Muscle of leg (tissue), 11 donors: Measurements from ENCODE around the gene SMAD1. TPM values are rescaled to one million over a fixed set of nuclear protein-coding genes. Genes with fewer than 3 reads are reported as not detected.
"Not testable (repeated sequence)": the region's sequence is repeated elsewhere in the genome, so short reads cannot be mapped to it uniquely, and the experiment has no call there.

ENCODE experiments used
- DNase-seq: peaks from one replicate; pipeline ENCODE4 v3.0.0; 2013
- H3K27ac ChIP-seq: one replicate; pipeline ENCODE4 v1.5.1; 2013; ENCODE audit warnings: mild to moderate bottlenecking, low read length, control low read depth
- H3K27me3 ChIP-seq: one replicate; pipeline ENCODE4 v1.6.1; 2013; ENCODE audit warnings: low read length; ENCODE audit not compliant: control insufficient read depth, insufficient read depth
- H3K36me3 ChIP-seq: one replicate; pipeline ENCODE4 v1.6.1; 2013; ENCODE audit warnings: low read length; ENCODE audit not compliant: control insufficient read depth, insufficient read depth
- H3K4me1 ChIP-seq: one replicate; pipeline ENCODE4 v1.6.1; 2013; ENCODE audit warnings: low read length; ENCODE audit not compliant: control insufficient read depth, insufficient read depth
- H3K4me3 ChIP-seq: one replicate; pipeline ENCODE4 v1.5.1; 2013; ENCODE audit warnings: low read length, control low read depth
- H3K9me3 ChIP-seq: replicated peaks from 2 replicates; pipeline ENCODE4 v1.6.1; 2013; ENCODE audit warnings: low read depth, low read length; ENCODE audit not compliant: control insufficient read depth
- WGBS: methylation state at CpG from one replicate; pipeline ENCODE4 v1.1.5; 2013; ENCODE audit warnings: missing lambda C conversion rate; ENCODE audit not compliant: insufficient coverage; 5-methylcytosine and 5-hydroxymethylcytosine counted together
- polyA plus RNA-seq, 8 donors: library from polyadenylated mRNA; unstranded; fragments of 120-200 nt; gene quantifications; one replicate each; pipeline versions ENCODE4 v1.2.1 to v1.2.3, GENCODE V29; 2013; ENCODE audit warnings: inconsistent platforms in 1 of 8, low replicate concordance in 1 of 8; ENCODE audit not compliant: insufficient read length in 8 of 8, insufficient read depth in 1 of 8
- total RNA-seq: library from RNA; stranded (reverse); fragments of 120-200 nt; gene quantifications from one replicate; pipeline ENCODE4 v1.2.4, GENCODE V29; 2013

The SMAD1 gene
- total and polyA plus RNA-seq, 9 donors = 49.2 to 74.9 (median 62.8) TPM

DNA sequence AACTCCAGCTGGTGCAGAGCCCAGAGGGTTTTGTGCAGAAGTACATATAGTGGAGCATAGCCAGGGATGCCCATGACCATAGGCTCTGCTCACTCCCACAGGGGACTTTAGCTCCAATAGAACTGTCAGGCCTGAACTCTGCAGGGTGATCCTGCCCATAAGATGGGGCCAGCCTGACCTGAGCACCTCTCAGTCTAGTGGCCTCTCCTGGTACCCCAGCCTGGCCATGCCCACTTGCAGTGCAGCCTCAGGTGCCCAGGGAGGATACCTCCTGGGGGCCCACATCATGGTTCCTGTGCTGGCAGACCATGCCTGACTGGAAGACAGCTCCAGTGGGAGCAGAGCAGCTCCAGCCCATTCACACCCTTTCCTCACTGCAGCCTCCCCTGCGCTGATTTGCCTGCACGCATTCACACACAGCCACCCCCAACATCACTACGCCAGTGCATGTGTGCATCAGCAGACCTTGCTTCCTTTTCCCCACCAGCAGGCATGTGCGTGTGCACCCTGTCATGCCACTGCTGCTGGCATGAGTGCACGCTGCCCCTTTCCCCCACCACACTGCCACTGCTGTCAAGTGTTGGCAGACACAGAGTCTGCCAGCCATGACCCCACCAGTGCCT lies 84.5 kb downstream of the SMAD1 start:
- H3K4me1 ChIP-seq = no peaks in the 10 kb centered on the region
- peaks cover 6% of the 10 kb centered on the region for H3K36me3 ChIP-seq
- no peak overlapping the region for H3K4me3 ChIP-seq
- peaks cover 10% of the 10 kb centered on the region for H3K9me3 ChIP-seq
- no peaks in the 10 kb centered on the region for H3K27me3 ChIP-seq
- no peak for DNase-seq
- no peak overlapping the region for H3K27ac ChIP-seq
- whole genome bisulfite sequencing = 94% methylated on average over 5 of the region's 5 CpGs

DNA sequence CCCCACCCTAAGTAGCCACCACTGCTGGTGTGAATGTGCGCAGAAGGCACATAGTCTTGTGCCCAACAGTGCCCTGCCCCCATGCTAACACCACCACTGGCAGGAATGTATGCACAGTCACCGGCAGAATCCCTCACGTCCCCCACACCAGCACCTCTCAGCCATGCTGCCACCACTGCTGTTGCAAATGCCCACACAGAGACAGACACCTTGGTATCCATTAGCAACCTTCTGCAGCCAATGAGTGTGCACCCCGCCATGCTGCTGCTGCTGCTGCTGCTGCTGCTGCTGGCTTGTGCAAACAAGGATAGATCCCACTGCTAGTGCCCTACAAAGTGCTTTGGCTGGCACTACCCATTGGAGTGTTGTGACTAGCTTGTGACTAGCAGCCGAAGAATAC lies 85.1 kb downstream of the SMAD1 start:
- Histone ChIP-seq H3K27ac (no peak overlapping the region), H3K4me3 (no peak overlapping the region), H3K36me3 (peaks cover 1% of the 10 kb centered on the region), H3K4me1 (no peaks in the 10 kb centered on the region), H3K9me3 (peaks cover 10% of the 10 kb centered on the region), H3K27me3 (no peaks in the 10 kb centered on the region)
- WGBS = 88% methylated on average over 5 of the region's 5 CpGs
- no peak for DNase-seq

DNA sequence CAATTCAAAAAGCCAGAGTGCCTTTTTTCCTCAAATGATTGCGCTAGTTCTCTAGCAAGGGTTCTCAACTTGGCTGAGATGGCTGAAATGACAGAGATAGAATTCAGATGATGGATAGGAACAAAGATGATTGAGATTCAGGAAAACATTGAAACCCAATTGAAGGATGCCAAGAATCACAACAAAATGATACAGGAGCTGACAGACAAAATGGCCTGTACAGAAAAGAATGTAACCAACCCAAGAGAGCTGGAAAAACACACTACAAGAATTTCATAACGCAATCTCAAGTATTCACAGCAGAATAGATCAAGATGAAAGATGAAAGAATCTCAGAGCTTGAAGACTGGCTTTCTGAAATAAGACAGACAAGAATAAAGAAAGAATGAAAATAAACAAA lies 85.9 kb downstream of the SMAD1 start:
- Histone ChIP-seq H3K27ac (no peak overlapping the region), H3K9me3 (peaks cover 12% of the 10 kb centered on the region), H3K27me3 (no peaks in the 10 kb centered on the region), H3K4me1 (no peaks in the 10 kb centered on the region), H3K36me3 (no peaks in the 10 kb centered on the region), H3K4me3 (no peak overlapping the region)
- no peak for DNase-seq
- WGBS = no CpG with 5 or more reads among the region's 2 CpGs

DNA sequence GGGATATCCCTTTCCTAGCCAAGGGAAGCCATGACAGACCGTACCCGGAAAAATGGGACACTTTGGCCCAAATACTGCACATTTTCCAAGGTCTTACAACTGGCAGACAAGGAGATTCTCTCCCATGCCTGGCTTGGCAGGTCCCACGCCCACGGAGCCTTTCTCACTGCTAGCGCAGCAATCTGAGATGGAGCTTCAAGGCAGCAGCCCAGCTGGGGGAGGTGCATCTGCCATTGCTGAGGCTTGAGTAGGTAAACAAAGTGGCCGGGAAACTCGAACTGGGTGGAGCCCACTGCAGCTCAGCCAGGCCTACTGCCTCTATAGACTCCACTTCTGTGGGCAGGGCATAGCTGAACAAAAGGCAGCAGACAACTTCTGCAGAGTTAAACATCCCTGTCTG lies 92.9 kb downstream of the SMAD1 start:
- not testable (repeated sequence) for H3K4me3 ChIP-seq, H3K9me3 ChIP-seq, H3K36me3 ChIP-seq, H3K27ac ChIP-seq, DNase-seq, H3K4me1 ChIP-seq, H3K27me3 ChIP-seq
- WGBS = 95% methylated on average over 5 of the region's 7 CpGs

DNA sequence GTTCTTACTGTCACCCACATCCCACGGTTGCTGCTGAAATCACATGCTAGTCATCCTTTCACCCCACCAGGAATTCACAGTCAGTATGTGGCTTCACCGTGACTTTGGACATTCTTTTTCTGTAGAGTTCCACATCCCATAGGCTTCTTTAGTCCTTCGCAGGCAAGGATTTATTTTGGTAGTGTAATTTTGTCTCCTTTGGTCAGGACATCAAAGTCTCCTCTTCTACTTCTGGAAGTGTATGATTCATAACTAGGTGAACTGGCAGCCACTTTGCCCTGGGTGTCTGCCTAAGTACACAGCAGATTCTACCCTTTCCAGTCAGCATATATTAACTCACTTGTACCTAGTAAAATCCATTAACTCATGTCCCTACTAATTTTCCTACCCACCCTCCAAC lies 99.3 kb downstream of the SMAD1 start:
- no peak for DNase-seq
- no peaks in the 10 kb centered on the region for H3K4me1 ChIP-seq
- no peaks in the 10 kb centered on the region for H3K9me3 ChIP-seq
- no peak overlapping the region for H3K4me3 ChIP-seq
- no peak overlapping the region for H3K27ac ChIP-seq
- WGBS = no CpG with 5 or more reads among the region's 3 CpGs
- no peaks in the 10 kb centered on the region for H3K36me3 ChIP-seq
- no peaks in the 10 kb centered on the region for H3K27me3 ChIP-seq

DNA sequence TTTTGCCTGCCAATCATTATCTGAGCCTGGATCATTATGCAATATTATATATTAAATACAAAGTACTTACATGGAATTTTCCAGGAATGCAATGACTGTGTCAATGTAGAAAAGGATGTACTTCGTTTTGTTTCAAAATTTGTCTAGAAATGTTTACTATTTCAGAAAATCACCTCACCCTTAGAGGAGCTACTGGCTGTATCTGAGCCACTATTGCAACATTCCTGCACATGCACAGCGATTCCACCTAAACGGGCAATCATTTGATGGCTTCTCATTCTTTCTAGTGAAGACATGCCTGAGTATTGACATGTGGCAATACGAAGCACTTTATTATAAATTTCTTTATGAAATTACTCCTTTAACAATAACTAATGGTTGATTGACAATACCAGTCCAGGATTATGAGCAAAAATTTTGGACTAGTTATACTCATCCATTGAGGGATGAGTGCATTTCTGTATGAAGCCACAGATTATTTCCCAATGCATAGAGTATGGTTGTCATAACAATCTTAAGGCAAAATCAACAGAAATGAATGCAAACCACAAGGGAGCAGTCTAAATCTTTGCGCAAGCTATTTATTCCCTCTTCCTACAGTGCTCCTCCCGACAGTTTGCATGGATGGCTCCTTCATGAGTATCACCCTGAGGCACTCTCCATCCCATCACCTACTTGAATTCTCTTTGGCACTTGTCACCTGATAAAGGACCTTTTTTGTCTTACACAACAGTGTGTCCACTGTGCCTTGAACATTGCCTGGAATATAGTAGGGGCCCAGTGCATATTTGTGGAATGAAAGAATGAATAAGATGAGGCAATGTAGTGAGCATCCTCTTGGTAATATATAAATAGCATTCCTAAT lies 101.8 kb downstream of the SMAD1 start:
- Histone ChIP-seq H3K27me3 (no peaks in the 10 kb centered on the region), H3K9me3 (no peaks in the 10 kb centered on the region), H3K4me1 (no peaks in the 10 kb centered on the region), H3K4me3 (no peak overlapping the region), H3K27ac (no peak overlapping the region), H3K36me3 (no peaks in the 10 kb centered on the region)
- no peak for DNase-seq
- 80% methylated on average over 2 of the region's 6 CpGs for WGBS

DNA sequence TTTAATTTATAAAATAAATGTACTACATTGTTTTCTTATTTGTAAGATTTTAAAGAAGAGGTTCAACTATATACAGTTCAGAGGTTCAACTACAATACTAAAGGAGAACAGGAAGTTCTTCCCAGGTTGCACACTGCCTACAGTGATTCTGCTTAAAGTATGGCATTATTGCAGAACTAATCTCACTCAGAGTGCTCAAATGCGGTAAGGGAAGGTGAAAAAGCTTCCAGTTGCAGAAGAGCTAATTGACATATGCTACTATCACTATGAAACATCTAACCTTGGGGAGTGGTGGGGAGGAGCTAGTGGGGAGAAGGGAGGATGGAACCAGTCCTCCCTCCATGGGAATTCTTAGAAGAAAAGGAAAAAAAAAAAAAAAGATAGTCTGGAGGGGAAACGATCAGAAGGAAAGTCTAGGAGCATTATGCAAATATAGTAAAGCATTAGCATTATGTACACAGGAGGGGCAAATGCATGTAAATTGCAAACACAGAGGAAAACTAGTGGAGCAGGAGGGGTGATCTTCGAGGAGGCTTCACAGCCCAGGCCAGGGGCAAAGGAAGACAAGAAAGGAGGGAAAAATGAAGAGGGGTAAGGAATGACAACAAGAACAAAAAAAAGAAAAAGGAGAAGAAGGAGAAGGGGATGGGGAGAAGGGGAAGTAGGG lies 105.6 kb downstream of the SMAD1 start:
- Histone ChIP-seq H3K4me3 (no peak overlapping the region), H3K27ac (no peak overlapping the region), H3K36me3 (no peaks in the 10 kb centered on the region), H3K9me3 (no peaks in the 10 kb centered on the region), H3K27me3 (no peaks in the 10 kb centered on the region), H3K4me1 (no peaks in the 10 kb centered on the region)
- 48% methylated on average over 2 of the region's 3 CpGs for WGBS
- DNase-seq = no peak

DNA sequence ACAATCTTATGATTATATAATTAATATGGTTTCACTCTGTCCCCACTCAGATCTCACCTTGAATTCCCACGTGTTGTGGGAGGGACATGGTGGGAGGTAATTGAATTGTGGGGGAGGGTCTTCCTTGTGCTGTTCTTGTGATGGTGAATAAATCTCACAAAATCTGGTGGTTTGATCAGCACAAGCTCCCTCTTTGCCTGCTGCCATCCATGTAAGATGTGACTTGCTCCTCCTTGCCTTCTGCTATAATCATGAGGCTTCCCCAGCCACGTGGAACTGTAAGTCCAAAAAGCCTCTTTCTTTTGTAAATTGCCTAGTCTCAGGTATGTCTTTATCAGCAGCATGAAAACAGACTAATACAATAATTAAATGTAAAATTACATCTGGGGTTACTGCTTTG lies 107.7 kb downstream of the SMAD1 start:
- not testable (repeated sequence) for H3K4me1 ChIP-seq, H3K4me3 ChIP-seq, H3K36me3 ChIP-seq, DNase-seq, H3K27ac ChIP-seq, H3K9me3 ChIP-seq, H3K27me3 ChIP-seq
- WGBS = no CpG with 5 or more reads among the region's 2 CpGs

DNA sequence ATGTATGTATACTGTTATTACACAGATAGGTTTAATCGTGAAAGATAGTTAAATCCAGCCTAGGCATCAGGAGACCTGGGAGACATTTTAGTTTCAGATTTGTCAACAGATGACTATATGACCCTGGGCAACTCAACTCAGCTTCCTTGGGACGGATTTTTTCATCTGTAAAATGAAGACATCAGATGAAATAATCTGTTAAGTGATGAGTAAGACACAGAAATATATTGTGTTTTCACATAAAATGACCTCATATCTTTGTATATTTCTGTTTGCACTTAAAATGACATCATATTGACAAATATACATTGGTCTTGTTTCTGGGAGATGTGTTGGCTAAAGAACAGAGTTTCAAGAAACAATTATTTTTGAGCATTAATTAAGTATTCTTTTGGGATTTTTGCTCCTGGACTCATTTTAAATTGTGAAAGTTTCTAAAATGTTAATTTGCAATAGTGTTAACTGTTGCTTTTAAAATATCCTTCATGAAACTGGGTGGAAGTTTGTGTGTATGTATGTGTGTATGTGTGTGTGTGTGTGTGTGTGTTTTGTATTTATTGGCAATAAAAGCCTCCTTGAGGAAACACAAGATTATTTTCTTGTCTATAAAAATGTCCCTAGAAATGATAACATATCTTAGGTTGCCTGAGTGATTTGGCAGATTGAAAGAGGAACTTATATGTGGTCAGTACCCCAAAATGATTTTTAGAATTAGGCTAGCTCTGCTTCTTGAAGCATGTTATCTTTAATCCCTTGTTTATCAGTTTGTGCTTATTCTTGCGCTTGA lies 108.5 kb downstream of the SMAD1 start:
- Histone ChIP-seq H3K36me3 (no peaks in the 10 kb centered on the region), H3K27me3 (no peaks in the 10 kb centered on the region), H3K4me3 (no peak overlapping the region), H3K27ac (no peak overlapping the region), H3K4me1 (no peaks in the 10 kb centered on the region), H3K9me3 (no peaks in the 10 kb centered on the region)
- no CpG with 5 or more reads among the region's 3 CpGs for WGBS
- no peak for DNase-seq
